H54 (cell line): ENCODE measurements around the gene MAP4K4.

ENCODE experiments used
- DNase-seq: peaks from one replicate; pipeline ENCODE4 v3.0.0; 2011; ENCODE audit warnings: low spot score, mixed read lengths; ENCODE audit not compliant: insufficient read length
- FAIRE-seq: peaks from 3 replicates; lab custom pipeline; 2011; peaks lifted over from hg19 to GRCh38; lab: Jason Lieb, UNC
- POLR2A ChIP-seq: IDR thresholded peaks from 2 replicates; pipeline ENCODE4 v1.6.1; 2011; ENCODE audit warnings: low read depth, mild to moderate bottlenecking, low read length

MAP4K4 gene

DNA sequence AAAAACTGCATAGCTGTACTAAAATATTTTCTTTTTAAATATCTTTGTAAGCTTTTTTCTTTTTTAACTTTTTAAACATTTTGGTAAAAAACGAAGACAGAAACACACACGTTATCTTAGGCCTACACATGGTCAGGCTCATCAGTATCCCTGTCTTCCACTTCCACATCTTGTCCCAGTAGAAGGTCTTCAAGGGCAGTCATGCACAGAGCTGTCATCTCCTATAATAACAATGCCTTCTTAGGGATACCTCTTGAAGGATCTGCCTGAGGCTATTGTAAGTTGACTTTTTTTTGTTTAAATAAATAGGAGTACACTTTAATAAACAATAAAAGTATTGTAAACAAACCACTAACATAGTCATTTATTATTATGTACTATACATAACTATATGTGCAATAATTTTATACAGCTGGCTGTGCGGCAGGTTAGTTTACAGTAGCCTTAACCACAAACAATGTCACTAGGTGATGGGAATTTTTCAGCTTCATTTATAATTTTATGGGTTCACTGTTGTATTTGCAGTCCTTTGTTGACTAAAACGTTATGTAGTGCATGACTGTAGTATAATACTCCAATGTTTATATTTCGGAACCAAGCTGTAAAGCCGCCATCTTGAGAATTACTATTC, 124.4 kb downstream of the MAP4K4 start:
- FAIRE-seq, result no peak
- TF ChIP-seq POLR2A, result no peak

GRCh38 chr2:101823347-101823791, 125.9 kb downstream of the MAP4K4 start:
- FAIRE-seq (peak; percentile 30), DNase-seq (no peak)
- TF ChIP-seq POLR2A, result no peak

More for the DNA sequence above, 124.4 kb downstream of the MAP4K4 start:
- no peak for DNase-seq

DNA sequence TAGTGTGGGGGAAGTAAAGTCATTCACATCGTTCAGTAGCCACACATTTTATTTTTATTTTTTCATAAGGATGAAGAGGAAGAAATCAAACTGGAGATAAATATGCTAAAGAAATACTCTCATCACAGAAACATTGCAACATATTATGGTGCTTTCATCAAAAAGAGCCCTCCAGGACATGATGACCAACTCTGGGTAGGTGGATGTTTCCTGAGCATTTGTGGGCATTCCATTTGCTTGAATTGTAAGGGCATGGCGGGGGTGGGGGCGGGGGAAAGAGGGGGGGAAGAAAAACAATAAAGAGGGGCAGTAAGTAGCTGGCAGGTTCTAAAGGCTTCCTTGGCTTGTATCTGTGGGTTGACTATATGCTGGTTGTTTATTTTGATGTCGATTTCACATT, 126.4 kb downstream of the MAP4K4 start:
- FAIRE-seq, result no peak
- DNase-seq, result no peak
- no peak for TF ChIP-seq POLR2A

- no peak for TF ChIP-seq POLR2A
- no peak for DNase-seq
- no peak for FAIRE-seq
These were observed 129.2 kb downstream of the MAP4K4 start for GRCh38 chr2:101826716-101827115.

DNA sequence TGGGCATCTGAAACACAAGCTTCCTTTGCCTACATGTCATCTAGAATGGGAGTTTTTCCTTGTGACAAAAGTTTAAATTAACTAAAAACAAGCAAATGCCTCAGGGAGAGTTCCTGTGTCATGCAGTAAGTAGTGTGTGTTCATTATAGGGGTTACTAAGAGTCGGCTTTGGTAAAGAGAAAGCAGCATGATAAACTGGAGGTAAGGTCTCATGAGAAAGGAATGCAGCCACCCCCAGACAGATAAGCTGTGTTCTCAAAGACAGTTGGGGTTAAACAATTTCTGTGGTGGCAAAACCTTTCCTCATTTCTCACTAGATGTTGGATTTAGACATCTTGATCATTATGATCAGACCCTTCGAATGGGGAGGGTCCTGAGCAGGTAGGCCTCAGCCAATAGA, 129.7 kb downstream of the MAP4K4 start:
- no peak for TF ChIP-seq POLR2A
- peak; percentile 52 for DNase-seq
- peak; percentile 87 for FAIRE-seq

- TF ChIP-seq POLR2A, result no peak
- FAIRE-seq (no peak), DNase-seq (no peak)
These were observed 130.8 kb downstream of the MAP4K4 start for GRCh38 chr2:101828257-101828656.

GRCh38 chr2:101828673-101829334, 131.3 kb downstream of the MAP4K4 start:
- no peak for DNase-seq
- FAIRE-seq, result no peak
- TF ChIP-seq POLR2A, result no peak

DNA sequence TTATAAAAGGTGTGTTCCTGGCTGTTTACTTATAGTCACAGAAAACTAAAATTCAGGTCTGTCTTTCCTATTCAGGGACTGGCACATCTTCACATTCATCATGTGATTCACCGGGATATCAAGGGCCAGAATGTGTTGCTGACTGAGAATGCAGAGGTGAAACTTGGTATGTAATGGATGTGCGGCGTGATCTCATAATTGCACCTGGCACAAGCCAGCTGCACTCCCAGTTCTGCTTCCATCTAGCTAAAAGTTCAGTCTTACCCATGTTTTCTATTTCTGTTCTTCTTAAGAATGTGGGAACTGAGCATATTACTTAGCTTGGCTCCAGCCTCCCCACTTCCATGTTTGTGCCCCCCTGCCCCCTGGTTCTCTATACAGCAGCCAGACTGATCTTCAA, 131.9 kb downstream of the MAP4K4 start:
- FAIRE-seq, result no peak
- TF ChIP-seq POLR2A, result no peak
- no peak for DNase-seq

- no peak for TF ChIP-seq POLR2A
- FAIRE-seq, result no peak
- DNase-seq, result no peak
These were observed 132.6 kb downstream of the MAP4K4 start for GRCh38 chr2:101830146-101830545.

DNA sequence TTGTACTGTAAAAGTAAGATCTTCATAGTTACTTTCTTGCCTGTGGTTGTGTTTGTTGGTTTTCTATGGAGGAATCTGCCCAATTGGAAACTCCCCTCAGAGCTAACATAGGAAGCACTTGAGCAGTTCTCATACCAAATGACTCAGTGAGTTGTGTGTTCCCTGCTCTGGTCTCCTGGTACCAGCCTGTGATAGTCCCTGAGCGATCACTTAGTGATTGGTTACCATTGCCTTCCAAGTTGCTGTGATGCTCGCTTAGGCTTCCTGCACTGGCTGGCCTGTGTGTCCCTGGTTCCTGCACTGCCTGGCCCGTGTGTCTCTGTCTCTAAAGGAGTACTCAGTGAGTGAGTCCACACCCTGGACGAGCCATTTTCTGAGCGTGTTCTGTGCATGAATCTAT, 133.0 kb downstream of the MAP4K4 start:
- DNase-seq (no peak), FAIRE-seq (peak; percentile 48)
- no peak for TF ChIP-seq POLR2A

DNA sequence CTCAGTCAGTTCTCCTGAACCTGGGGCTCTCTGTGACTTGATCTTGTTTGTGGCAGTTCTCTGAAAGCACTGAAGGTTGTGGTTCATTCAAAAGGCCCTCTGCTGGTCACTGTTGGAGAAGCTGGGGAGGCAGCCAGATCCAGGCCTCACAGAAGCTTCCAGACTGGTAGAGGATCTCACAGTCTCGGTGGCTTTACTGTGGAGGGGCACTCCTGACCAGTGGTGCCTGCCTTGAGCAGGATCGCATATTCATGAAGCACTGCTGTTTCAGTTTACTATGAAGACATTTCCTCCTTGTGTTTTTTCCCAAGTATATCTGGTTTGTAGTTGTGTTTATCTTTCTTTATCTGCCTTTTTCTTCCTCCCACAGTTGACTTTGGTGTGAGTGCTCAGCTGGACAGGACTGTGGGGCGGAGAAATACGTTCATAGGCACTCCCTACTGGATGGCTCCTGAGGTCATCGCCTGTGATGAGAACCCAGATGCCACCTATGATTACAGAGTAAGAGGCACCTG, 133.9 kb downstream of the MAP4K4 start:
- no peak for TF ChIP-seq POLR2A
- DNase-seq (no peak), FAIRE-seq (peak; percentile 73)

GRCh38 chr2:101832114-101832513, 134.6 kb downstream of the MAP4K4 start:
- no peak for DNase-seq
- no peak for FAIRE-seq
- TF ChIP-seq POLR2A, result no peak

DNA sequence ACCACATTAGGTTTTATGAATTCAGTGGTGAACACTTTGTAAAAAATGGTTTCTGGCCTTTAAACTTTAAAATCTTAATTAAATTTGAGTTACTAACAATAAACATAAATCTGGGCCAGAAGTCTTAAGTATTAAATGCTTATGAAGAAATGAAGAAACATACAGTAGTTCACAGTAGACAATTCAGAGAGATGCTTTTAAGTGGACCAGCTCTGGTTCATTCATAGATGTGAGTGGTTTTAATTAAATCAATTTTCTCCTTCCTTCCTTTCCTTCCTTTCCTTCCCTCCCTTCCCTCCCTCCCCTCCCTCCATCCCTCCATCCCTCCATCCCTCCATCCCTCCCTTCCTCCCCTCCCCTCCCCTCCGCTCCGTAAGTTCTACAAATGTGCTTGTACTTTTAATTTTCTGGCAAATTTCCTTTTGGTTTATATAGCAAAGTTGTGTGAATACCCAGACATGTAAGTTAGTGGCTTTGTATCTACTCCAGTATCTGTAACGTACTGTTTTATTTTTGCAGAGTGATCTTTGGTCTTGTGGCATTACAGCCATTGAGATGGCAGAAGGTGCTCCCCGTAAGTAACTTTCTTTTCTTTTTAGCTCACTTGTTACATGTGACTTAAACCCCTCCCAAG, 136.5 kb downstream of the MAP4K4 start:
- FAIRE-seq, result no peak
- TF ChIP-seq POLR2A, result no peak

DNA sequence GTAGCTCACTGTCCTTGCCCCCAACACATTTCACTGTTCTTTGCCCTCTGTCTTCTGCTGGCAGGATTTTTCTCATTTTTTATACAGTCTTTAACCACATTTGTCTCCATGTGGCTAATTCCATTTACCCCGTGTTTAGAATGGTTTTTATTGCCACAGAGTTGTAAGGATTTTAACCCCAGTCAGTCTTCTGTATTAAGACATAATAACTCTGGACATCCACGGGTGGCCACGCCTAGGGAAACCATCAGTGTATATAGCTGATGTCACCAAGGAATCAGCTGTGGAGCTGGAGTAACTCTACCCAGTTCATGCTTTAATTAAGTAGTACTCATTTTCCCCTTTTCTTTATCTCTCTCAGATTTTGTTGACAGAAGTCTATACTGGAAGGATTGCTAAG, 139.8 kb downstream of the MAP4K4 start:
- DNase-seq, result no peak
- FAIRE-seq, result no peak
- no peak for TF ChIP-seq POLR2A

More for the DNA sequence above, 136.5 kb downstream of the MAP4K4 start:
- DNase-seq, result no peak
